ENCODE measurements around the gene ARHGEF28.

ARHGEF28 gene

DNA sequence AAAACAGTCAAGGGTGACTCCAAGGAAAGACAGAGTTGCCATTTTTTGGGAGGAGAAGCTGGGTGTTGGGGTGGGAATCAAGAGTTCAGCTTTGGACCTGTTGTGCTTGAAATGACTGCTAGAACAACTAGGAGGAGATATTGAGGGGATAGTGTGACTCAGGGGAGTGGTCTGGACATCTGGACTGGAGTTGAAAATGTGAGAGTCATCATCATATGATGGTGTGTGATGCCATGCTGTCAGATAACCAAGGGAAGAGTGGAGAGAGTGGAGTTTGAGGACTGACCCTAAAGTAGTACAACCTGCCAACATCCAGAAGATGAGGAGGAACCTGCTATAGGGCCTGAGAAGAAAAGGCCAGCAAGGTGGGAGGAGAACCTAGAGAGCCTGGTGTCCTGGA is 199.7 kb downstream of the ARHGEF28 start:
- no peak for DNase-seq

- no peak for DNase-seq
These were observed 200.5 kb downstream of the ARHGEF28 start for GRCh38 chr5:73826301-73827105.

- no peak for DNase-seq
These were observed 201.1 kb downstream of the ARHGEF28 start for GRCh38 chr5:73827106-73827450.

DNA sequence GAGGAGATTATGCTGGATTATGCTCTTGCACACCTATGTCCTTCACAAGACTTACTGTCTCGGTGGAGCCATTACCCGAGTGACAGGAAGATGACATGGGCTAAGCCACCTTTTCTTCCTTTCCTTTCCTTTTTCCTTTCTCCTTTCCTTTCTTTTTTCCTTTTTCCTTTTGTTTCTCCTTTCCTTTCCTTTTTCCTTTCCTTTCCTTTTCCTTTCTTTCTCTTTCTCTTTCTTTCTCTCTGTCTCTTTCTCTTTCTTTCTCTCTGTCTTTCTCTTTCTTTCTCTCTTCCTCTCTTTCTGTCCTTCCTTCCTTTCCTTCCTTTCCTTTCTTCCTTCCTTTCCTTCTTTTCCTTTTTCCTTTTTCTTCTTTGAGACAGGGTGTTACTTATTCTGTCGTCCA is 202.5 kb downstream of the ARHGEF28 start:
- DNase-seq: no peak

GRCh38 chr5:73830646-73831045 is 204.7 kb downstream of the ARHGEF28 start:
- DNase-seq: no peak

DNA sequence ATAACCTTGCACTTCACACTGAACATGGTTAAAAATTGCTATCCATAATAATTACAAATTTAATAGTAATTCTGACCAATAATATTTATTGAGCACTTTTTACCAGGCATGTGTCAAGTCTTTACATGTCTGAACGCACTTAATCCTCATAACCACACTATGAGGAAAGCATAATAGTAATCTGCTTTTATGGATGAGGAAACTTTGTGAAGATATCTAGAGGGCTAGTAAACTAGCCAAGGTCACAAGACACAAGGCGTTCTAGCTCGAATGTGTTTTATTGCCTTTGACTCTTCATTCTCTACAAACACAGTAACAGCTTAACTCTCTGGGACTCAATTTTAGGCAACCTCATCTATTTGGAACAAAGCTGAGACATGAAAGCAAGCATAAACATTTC is 205.1 kb downstream of the ARHGEF28 start:
- DNase-seq: no peak

DNA sequence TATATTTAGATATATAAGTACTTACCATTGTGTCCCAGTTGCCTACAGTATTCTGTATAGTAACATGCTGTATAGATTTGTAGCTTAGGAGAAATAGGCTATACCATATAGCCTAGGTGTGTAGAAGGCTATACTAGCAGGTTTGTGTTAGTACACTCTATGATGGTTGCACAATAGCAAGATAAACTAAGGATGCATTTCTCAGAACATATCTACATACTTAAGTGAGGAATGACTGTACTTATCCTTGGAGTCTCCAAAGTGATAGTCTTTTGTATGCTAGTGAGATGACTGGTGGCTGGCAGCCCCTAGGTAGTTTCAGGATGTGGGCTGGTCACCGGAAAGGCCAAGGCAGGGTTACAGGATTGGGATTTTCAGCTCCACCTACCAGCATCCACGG is 208.7 kb downstream of the ARHGEF28 start:
- no peak for DNase-seq

DNA sequence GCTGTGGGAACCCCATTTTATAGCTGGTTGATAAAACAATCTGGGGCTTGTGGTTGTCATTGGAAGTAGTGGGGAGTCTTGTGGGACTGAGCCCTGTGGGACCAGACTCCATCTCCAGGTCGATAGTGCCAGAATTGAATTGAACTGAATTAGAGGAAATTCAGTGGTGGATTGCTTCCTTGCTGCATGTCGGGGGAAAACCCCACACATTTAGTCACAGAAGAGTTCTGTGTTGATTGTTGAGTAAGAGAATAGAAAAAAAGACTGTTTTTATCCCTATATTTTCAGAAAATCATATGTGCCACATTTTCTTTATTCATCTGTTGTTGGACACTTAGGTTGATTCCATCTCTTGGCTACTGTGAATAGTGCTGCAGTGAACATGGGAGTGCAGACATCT is 209.7 kb downstream of the ARHGEF28 start:
- DNase-seq: no peak

- no peak for DNase-seq
These were observed 210.6 kb downstream of the ARHGEF28 start for GRCh38 chr5:73836607-73837006.

DNA sequence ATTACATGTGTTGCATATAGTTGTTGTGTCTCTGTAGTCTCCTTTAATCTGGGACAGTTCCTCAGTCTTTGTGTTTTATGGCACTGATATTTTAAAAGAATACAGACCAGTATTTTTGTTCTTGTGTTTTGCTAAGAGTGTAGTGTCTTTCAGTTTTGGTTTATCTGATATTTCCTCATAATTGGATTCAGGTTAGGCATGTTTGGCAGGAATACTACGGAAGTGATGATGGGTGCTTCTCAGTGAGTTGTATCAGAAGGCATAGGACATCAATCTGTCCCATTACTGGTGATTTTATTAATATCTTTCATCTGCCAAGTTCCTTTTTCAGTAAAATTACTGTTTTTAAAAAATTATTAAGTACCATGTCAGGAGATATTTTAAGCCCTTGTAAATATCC is 212.9 kb downstream of the ARHGEF28 start:
- DNase-seq: no peak

DNA sequence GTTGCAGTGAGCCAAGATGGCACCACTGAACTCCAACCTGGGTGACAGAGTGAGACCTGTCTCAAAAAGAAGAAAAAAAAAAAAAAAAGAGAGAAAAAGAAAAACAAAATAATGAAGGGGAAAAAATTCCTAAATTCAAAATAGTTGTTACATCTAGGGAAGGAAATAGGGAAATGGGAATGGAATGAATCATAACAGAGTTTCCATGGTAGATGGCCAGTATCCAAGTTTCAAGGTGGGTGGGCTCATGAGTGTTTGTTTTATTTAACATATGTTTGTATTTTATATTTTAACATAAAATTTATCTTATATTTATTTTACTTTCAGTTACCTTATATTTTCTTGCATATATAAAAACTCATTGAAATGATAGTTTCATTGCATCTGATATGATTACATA is 215.6 kb downstream of the ARHGEF28 start:
- DNase-seq: no peak

GRCh38 chr5:73844165-73844564 is 218.2 kb downstream of the ARHGEF28 start:
- DNase-seq: no peak

- DNase-seq: no peak
These were observed 225.6 kb downstream of the ARHGEF28 start for GRCh38 chr5:73851471-73852181.

- DNase-seq: no peak
These were observed 227.1 kb downstream of the ARHGEF28 start for GRCh38 chr5:73853091-73853490.

DNA sequence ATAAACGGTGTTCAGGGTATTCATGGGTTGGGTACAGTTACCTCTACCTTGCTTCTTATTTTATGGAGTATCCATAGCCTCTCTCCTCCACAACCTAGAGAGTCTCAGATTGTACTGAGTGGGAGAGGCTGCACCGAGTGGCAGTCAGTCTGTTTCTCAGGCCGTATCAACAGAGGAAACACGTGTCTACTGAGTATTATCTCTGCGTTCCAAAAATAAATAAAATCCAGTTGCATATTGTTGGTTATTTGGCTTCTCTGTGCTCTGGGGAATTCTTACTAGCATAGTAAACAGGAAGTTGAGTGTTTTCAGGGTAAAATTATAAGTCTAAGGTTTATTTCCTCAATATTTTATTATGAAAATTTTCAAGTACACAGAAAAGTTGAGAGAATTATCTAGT is 231.0 kb downstream of the ARHGEF28 start:
- no peak for DNase-seq

DNA sequence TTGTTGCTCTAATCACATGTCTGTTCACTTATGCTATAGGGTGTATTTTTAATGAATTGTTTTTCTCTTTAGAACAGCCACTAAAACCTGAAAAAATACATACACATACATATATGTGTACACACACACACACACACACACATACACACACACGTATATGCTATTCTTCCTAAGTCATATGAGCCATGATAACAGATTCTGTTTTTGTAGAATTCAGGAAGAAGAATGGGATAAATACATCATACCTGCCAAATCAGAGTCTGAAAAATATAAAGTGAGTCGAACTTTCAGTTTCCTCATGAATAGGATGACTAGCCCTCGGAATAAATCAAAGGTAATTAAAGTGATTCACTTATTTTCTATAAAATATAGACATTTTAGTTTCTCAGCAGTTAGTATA is 231.4 kb downstream of the ARHGEF28 start:
- DNase-seq: no peak

GRCh38 chr5:73858054-73858453 is 232.1 kb downstream of the ARHGEF28 start:
- no peak for DNase-seq

DNA sequence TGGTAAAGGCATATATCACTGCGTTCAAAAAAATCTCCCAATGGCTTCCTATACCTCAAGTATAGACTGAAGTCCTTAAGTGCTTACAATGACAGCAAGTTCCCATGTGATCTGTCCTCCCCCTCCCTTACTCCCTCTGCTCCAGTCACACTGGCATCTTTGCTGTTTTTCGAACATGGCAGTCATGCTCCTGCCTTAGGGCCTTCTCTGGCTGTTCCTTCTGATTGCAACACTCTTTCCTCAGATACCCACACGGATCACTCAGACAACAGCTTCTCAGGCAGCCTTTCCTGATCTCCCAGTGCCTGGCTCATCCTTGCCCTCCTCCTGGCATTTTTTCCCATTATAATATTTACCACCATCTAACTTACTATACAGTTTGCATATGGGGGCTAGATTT is 232.8 kb downstream of the ARHGEF28 start:
- no peak for DNase-seq

- DNase-seq: no peak
These were observed 233.7 kb downstream of the ARHGEF28 start for GRCh38 chr5:73859696-73860095.

- no peak for DNase-seq
These were observed 235.5 kb downstream of the ARHGEF28 start for GRCh38 chr5:73861313-73861988.

DNA sequence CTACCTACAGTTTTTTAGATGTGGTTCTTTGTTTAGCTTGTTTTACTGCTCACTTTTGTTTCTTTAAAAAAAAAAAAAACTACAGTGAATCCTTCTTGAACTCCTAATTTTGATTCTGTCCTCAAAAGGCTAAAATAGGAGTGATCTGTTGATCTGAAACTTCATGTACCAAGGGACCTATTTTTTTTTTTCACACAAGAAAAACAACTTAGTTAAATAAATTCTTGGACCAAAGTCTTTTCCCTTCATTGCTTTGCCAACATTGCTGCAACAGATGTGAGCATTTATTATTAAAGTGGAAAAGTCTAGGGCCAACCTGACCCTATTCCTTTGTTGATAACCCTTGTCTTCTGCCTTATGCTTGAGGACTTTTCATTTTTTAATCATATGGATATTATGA is 236.8 kb downstream of the ARHGEF28 start:
- DNase-seq: no peak

DNA sequence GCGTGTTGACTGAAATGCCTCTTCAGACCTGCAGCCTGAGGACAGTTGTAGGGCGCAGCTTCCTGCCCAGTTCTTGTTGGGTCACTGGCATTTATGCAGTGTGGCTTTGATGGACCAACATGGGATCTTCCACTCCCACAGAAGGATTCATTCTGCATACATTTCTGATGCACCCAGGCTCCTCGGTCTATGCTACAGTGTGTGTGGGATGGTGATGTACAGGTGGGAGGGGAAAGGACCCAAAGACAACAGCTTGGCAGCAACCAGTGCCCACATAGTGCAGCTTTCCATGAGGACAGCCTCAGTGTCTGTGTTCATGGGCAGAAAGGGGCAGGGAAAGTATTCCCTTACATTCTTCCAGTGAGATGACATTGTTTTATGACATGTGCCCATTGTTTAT is 237.9 kb downstream of the ARHGEF28 start:
- no peak for DNase-seq

- DNase-seq: no peak
These were observed 239.3 kb downstream of the ARHGEF28 start for GRCh38 chr5:73865315-73865714.
